ENCODE data around the gene LRRC47. TPM values are rescaled to one million over a fixed set of nuclear protein-coding genes. Genes with fewer than 3 reads are reported as not detected.
A peak's percentile ranks its signal among the peaks of the same experiment; 100 is the strongest.

The LRRC47 gene
- total and polyA plus RNA-seq, 2 of the 13 experiments (the other 11 are each of a cell fraction or from before 2014, with no cell fraction given), result 18.3 to 52.5 TPM

- TF ChIP-seq POLR2AphosphoS5 (IDR thresholded peaks at IDR 0.05; ENCODE audit: low read depth, low read length) (peak; percentile 65), ZNF710 (CRISPR knock-in tag; IDR thresholded peaks at IDR 0.05; ENCODE audit: borderline replicate concordance) (0 out of 2 replicates have a peak, but pooled peaks have one; percentile 10), TFE3 (CRISPR knock-in tag; IDR thresholded peaks at IDR 0.05) (peak; percentile 63), IKZF4 (CRISPR knock-in tag; IDR thresholded peaks at IDR 0.05; ENCODE audit: borderline replicate concordance, low read depth, not compliant biosample characterization) (peak; percentile 65), SNAPC5 (CRISPR knock-in tag; IDR thresholded peaks at IDR 0.05; ENCODE audit: borderline replicate concordance) (peak; percentile 95; the same call in 1 of the 2 replicates), MXD1 (CRISPR knock-in tag; IDR thresholded peaks at IDR 0.05) (peak; percentile 97), SMARCE1 (IDR thresholded peaks at IDR 0.05; ENCODE audit: borderline replicate concordance) (no peak), GTF2F1 (IDR thresholded peaks at IDR 0.05; ENCODE audit: low read length) (no peak), ZNF383 (CRISPR knock-in tag; IDR thresholded peaks at IDR 0.05; ENCODE audit: borderline replicate concordance) (no peak), DR1 (CRISPR knock-in tag; IDR thresholded peaks at IDR 0.05) (peak; percentile 64), MED1 (CRISPR knock-in tag; IDR thresholded peaks at IDR 0.05) (peak; percentile 65), ZNF430 (CRISPR knock-in tag; IDR thresholded peaks at IDR 0.05) (peak; percentile 92), ZC3H13 (CRISPR knock-in tag; IDR thresholded peaks at IDR 0.05) (peak; percentile 89; the same call in 1 of the 2 replicates), PBX3 (CRISPR knock-in tag; IDR thresholded peaks at IDR 0.05; ENCODE audit: borderline replicate concordance) (no peak), PAX8 (CRISPR knock-in tag; IDR thresholded peaks at IDR 0.05; ENCODE audit: borderline replicate concordance) (no peak), ZFP37 (CRISPR knock-in tag; IDR thresholded peaks at IDR 0.05; ENCODE audit: borderline replicate concordance) (no peak; the same call in 1 of the 2 replicates), ZNF777 (CRISPR knock-in tag; IDR thresholded peaks at IDR 0.05) (no peak; the same call in none of the 2 replicates), FLYWCH1 (CRISPR knock-in tag; IDR thresholded peaks at IDR 0.05) (no peak), ZBTB21 (CRISPR knock-in tag; IDR thresholded peaks at IDR 0.05) (no peak), ZNF337 (CRISPR knock-in tag; IDR thresholded peaks at IDR 0.05; ENCODE audit: borderline replicate concordance, low read depth) (no peak), MTF2 (CRISPR knock-in tag; IDR thresholded peaks at IDR 0.05; ENCODE audit: borderline replicate concordance) (no peak), SALL1 (CRISPR knock-in tag; IDR thresholded peaks at IDR 0.05) (peak; percentile 83), ZNF598 (CRISPR knock-in tag; IDR thresholded peaks at IDR 0.05; ENCODE audit: borderline replicate concordance) (no peak; the same call in 1 of the 2 replicates), KLF15 (CRISPR knock-in tag; IDR thresholded peaks at IDR 0.05; ENCODE audit: borderline replicate concordance) (peak; percentile 91; the same call in 1 of the 2 replicates), ZNF432 (CRISPR knock-in tag; IDR thresholded peaks at IDR 0.05; ENCODE audit: borderline replicate concordance) (no peak)
Observed at GRCh38 chr1:3775490-3776230, 20.6 kb downstream of the LRRC47 start (continued).
